Left ventricle myocardium inferior (tissue), 1 donor: ENCODE data around the gene ASIC3. TPM values are rescaled to one million over a fixed set of nuclear protein-coding genes. Genes with fewer than 3 reads are reported as not detected.
A peak's percentile ranks its signal among the peaks of the same experiment; 100 is the strongest.

Experiments used
- DNase-seq: peaks from one replicate; pipeline ENCODE4 v3.0.0-alpha.2; 2020
- H3K27ac ChIP-seq: fragments of 200-600 bp; replicated peaks from 2 replicates; pipeline ENCODE4 v1.8.0; 2021
- H3K27me3 ChIP-seq: fragments of 200-600 bp; 2 replicates; pipeline ENCODE4 v1.8.0; 2021; ENCODE audit warnings: low read depth
- H3K36me3 ChIP-seq: fragments of 200-600 bp; 2 replicates; pipeline ENCODE4 v1.8.0; 2021
- H3K4me1 ChIP-seq: fragments of 200-600 bp; 2 replicates; pipeline ENCODE4 v1.8.0; 2021
- H3K4me3 ChIP-seq: fragments of 200-600 bp; 2 replicates; pipeline ENCODE4 v1.8.0; 2021; ENCODE audit warnings: mild to moderate bottlenecking, moderate library complexity
- H3K9me3 ChIP-seq: fragments of 200-600 bp; replicated peaks from 2 replicates; pipeline ENCODE4 v1.8.0; 2021
- intact Hi-C: fragments of 100-400 bp; cut with micrococcal nuclease; formaldehyde crosslinking; loops from one replicate; pipeline ENCODE4 v1.11.0; 2022
- total RNA-seq: library from RNA; stranded (reverse); fragmentation: NEBNext Ultra II Directional; extraction: Animal tissue kit (Norgen Biotek cat#: 25700); gene quantifications from one replicate; pipeline ENCODE4 v1.2.1, GENCODE V29; 2021
- TF ChIP-seq, protein P1 (sequence below): fragments of 200-600 bp; IDR thresholded peaks from 2 replicates; pipeline ENCODE4 v1.8.0; 2021; ENCODE audit warnings: antibody characterized with exemption, mild to moderate bottlenecking, borderline replicate concordance
- donor health status: DM: no; HTN: yes; CAD: no; lungs with severe emphysema.

The ASIC3 gene
- total RNA-seq, 1 donor from 2014 or later = 5.3 TPM

DNA sequence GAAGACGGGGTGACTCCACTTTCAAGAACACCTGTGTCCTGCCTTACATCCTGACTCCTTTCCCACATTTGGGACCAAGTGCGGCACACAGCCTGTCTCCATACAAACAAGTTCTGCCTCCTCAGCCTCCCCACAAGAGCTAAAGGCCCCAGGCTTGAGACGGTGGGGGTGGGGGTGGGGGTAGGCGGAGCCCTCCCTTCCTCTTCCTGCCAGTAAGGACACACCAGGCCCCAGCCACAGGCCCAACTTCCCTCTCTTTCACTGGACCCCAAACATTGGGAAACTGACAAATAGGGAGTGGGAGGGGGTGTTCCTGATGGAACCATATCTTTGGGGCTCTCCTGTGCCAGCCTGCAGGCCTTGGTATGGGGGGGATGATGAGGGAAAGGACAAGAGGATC is 4.8 kb downstream of the ASIC3 start:
- no peaks in the 10 kb centered on the region for H3K36me3 ChIP-seq
- peaks cover 8% of the 10 kb centered on the region for H3K27me3 ChIP-seq
- H3K9me3 ChIP-seq = no peaks in the 10 kb centered on the region
- peaks cover 22% of the 10 kb centered on the region for H3K4me1 ChIP-seq
- TF ChIP-seq, protein P1, sequence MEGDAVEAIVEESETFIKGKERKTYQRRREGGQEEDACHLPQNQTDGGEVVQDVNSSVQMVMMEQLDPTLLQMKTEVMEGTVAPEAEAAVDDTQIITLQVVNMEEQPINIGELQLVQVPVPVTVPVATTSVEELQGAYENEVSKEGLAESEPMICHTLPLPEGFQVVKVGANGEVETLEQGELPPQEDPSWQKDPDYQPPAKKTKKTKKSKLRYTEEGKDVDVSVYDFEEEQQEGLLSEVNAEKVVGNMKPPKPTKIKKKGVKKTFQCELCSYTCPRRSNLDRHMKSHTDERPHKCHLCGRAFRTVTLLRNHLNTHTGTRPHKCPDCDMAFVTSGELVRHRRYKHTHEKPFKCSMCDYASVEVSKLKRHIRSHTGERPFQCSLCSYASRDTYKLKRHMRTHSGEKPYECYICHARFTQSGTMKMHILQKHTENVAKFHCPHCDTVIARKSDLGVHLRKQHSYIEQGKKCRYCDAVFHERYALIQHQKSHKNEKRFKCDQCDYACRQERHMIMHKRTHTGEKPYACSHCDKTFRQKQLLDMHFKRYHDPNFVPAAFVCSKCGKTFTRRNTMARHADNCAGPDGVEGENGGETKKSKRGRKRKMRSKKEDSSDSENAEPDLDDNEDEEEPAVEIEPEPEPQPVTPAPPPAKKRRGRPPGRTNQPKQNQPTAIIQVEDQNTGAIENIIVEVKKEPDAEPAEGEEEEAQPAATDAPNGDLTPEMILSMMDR = no peak
- no peak overlapping the region for H3K27ac ChIP-seq
- intact Hi-C loops = no loop called here
- H3K4me3 ChIP-seq = no peak overlapping the region
- no peak for DNase-seq

DNA sequence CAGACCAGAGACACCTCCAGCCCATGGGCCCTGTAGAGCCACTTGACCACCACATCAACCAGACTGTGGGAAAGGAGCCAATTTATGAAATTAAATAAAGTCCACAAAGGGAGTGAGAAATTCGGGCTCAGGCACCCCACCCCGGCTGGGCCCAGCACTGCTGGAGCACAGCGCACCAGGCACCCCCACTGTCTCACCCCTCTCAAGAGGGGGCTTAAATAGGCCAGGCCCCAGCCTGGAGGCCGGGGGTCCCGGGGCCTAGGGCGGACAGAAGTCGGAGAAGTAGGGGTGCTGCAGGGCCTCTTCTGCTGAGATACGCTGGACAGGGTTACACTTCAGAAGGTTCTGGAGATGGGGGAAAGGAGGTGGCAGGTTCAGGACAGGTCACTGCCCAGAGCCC is 5.4 kb downstream of the ASIC3 start:
- Histone ChIP-seq H3K36me3 (no peaks in the 10 kb centered on the region), H3K9me3 (no peaks in the 10 kb centered on the region), H3K27me3 (peaks cover 8% of the 10 kb centered on the region), H3K4me3 (no peak overlapping the region), H3K4me1 (peaks cover 28% of the 10 kb centered on the region), H3K27ac (no peak overlapping the region)
- intact Hi-C loops = no loop called here
- DNase-seq = no peak
- TF ChIP-seq, protein P1 = no peak

DNA sequence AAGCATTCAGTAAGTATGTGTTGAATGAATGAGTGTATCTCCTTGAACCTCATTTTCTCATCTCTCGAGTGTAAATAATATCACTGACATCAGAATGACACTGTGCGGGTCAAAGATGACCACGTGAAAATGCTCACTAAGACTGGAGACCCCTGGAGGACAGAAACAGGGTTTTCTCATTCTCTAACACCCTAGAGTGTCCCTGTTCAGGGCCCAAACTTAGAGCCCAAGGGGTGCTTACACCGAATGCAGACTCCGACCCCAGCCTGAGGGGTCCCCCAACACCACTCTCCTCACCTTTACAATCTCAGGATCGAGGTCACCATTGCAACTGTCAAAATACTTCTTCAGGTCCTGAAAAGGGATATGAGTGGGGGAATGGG is 7.9 kb downstream of the ASIC3 start:
- H3K4me3 ChIP-seq = no peak overlapping the region
- intact Hi-C loops = no loop called here
- DNase-seq = no peak
- H3K36me3 ChIP-seq = no peaks in the 10 kb centered on the region
- no peak overlapping the region for H3K27ac ChIP-seq
- TF ChIP-seq, protein P1 = no peak
- H3K9me3 ChIP-seq = no peaks in the 10 kb centered on the region
- peaks cover 45% of the 10 kb centered on the region for H3K4me1 ChIP-seq
- no peaks in the 10 kb centered on the region for H3K27me3 ChIP-seq

DNA sequence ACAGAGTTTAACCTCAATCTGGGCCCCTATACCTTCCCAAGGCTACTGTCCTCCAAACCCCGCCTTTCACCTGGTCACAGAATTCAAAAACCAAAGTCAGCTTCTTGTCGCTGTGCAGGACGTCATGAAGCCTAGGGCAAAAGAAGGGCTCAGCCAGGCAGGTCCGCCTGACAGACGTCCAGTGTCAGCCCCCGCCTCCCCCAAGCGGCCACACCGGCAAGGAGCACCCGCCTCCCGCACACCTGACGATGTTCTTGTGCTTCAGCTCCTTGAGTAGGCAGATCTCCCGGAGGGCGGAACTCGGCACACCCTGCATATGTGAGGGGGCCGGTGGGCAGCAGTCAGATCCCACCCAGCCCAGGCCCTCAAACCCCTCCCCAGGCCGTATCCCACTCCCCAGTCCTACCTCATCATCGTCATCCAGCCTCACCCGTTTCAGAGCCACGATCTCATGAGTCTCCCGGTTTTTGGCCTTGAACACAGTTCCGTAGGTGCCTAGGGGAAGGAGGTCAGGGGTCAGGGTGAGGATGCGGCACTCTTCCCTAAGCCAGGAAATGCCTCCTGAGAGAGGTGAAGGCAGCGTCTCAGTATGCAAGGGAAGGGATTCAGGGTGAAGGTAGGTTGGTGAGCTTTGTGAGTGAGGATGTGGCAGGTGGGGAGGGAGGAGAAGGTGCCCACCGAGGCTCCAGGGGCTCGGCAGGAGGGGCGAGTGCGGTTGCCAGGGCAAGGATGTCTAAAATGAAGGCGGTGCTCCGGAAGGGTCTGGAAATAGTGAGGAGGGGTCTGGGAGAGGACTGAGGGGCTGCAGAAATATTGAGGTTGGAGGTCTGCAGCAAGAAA is 8.6 kb downstream of the ASIC3 start:
- no peak for DNase-seq
- intact Hi-C loops = no loop called here
- Histone ChIP-seq H3K27me3 (no peaks in the 10 kb centered on the region), H3K4me3 (peak overlapping the region; percentile 93), H3K4me1 (peaks cover 48% of the 10 kb centered on the region), H3K27ac (peak overlapping the region; percentile 97), H3K9me3 (no peaks in the 10 kb centered on the region), H3K36me3 (no peaks in the 10 kb centered on the region)
- TF ChIP-seq, protein P1 = no peak

DNA sequence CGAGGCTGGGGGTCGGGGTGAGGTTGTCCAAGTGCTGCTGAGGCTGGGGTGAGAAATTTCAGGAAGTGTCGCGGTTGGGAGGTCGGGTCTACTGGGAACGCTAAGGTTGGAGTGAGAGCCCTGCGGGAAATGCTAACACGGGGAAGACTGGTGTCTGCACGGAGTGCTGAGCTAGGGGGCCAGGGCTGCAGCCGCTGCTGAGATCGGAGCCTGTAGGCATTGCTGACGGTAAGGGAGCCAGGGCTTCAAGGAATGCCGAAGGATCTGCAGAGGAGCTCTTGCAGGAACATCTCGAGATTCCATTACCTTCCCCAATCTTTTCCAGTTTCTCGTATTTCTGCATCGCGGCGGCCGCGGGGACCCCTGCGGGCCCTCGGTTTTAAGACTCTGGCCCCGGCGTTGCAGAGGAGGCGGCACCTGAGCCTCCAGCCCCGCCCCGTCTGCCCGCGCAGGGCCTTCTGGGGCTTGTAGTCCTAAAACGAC is 9.2 kb downstream of the ASIC3 start, which contains the start of gene CDK5:
CDK5 (minus strand) TSS at position 392 of the 483 bp plus-strand sequence; CDS start at position 343, 49 bp downstream.
- intact Hi-C loops = no loop called here
- TF ChIP-seq, protein P1 = no peak
- Histone ChIP-seq H3K27ac (peak within 1 kb of the TSS; percentile 97), H3K36me3 (no peaks in the 10 kb centered on the region), H3K4me3 (peak within 1 kb of the TSS; percentile 93), H3K4me1 (peaks cover 55% of the 10 kb centered on the region), H3K9me3 (no peaks in the 10 kb centered on the region), H3K27me3 (no peaks in the 10 kb centered on the region)
- no peak for DNase-seq
